ENCODE results near the gene EPHA7.
A peak's percentile ranks its signal among the peaks of the same experiment; 100 is the strongest.

Gene EPHA7

GRCh38 chr6:93407186-93407585, 12.2 kb downstream of the EPHA7 start:
- POLR2A ChIA-PET, result interaction anchor here (6.2 kb wide), 1 partner anchor 11 kb away, joined by 52 read pairs; the partner anchor contains the start of gene EPHA7
- TF ChIP-seq ZBTB7A (tag by site-specific recombination; IDR thresholded peaks at IDR 0.05; ENCODE audit: low read depth), result no peak
- TF ChIP-seq ZNF76 (tag by site-specific recombination; IDR thresholded peaks at IDR 0.05; ENCODE audit: borderline replicate concordance, low read depth), result no peak
- no peak for TF ChIP-seq ZBTB10 (tag by site-specific recombination; IDR thresholded peaks at IDR 0.05)
- TF ChIP-seq PRDM1 (tag by site-specific recombination; IDR thresholded peaks at IDR 0.05), result peak; percentile 73
- TF ChIP-seq ZBTB20 (tag by site-specific recombination; IDR thresholded peaks at IDR 0.05), result no peak
- TF ChIP-seq PRDM6 (tag by site-specific recombination; IDR thresholded peaks at IDR 0.05), result peak; percentile 98
- TF ChIP-seq ZEB2 (tag by site-specific recombination; IDR thresholded peaks at IDR 0.05), result peak; percentile 40; the same call in 1 of the 2 replicates
- no peak for TF ChIP-seq ZNF514 (tag by site-specific recombination; IDR thresholded peaks at IDR 0.05)
- TF ChIP-seq ZNF335 (tag by site-specific recombination; conservative IDR thresholded peaks at IDR 0.05), result 0 out of 2 replicates have a peak, but pooled peaks have one; percentile 18
- no peak for TF ChIP-seq ZNF660 (tag by site-specific recombination; IDR thresholded peaks at IDR 0.05)
- TF ChIP-seq OSR2 (tag by site-specific recombination; IDR thresholded peaks at IDR 0.05), result peak; percentile 35; the same call in 1 of the 2 replicates
- TF ChIP-seq ZNF571 (tag by site-specific recombination; IDR thresholded peaks at IDR 0.05), result no peak
- no peak for TF ChIP-seq ZNF560 (tag by site-specific recombination; IDR thresholded peaks at IDR 0.05; ENCODE audit: borderline replicate concordance)
- TF ChIP-seq ZBTB17 (tag by site-specific recombination; IDR thresholded peaks at IDR 0.05), result peak; percentile 79
- TF ChIP-seq ZBTB44 (tag by site-specific recombination; IDR thresholded peaks at IDR 0.05), result peak; percentile 96
- TF ChIP-seq ELK4 (IDR thresholded peaks at IDR 0.05; ENCODE audit: borderline replicate concordance, low read depth, low read length), result no peak
- 0 out of 2 replicates have a peak, but pooled peaks have one; percentile 29 for TF ChIP-seq ZNF184 (tag by site-specific recombination; IDR thresholded peaks at IDR 0.05)
- no peak for TF ChIP-seq ZNF433 (tag by site-specific recombination; IDR thresholded peaks at IDR 0.05; ENCODE audit: low read depth)
- no peak for TF ChIP-seq ZNF2 (tag by site-specific recombination; IDR thresholded peaks at IDR 0.05)
- TF ChIP-seq TRIM28 (IDR thresholded peaks at IDR 0.05; ENCODE audit: borderline replicate concordance, low read length), result 0 out of 2 replicates have a peak, but pooled peaks have one; percentile 62
- peak; percentile 65; the same call in 1 of the 2 replicates for TF ChIP-seq ZBTB48 (tag by site-specific recombination; IDR thresholded peaks at IDR 0.05)
- no peak for TF ChIP-seq SCRT2 (tag by site-specific recombination; IDR thresholded peaks at IDR 0.05)
- peak; percentile 15; the same call in 1 of the 2 replicates for TF ChIP-seq INSM2 (tag by site-specific recombination; IDR thresholded peaks at IDR 0.05)
- TF ChIP-seq FEZF1 (tag by site-specific recombination; IDR thresholded peaks at IDR 0.05), result peak; percentile 65
- TF ChIP-seq AEBP2 (tag by site-specific recombination; IDR thresholded peaks at IDR 0.05; ENCODE audit: borderline replicate concordance), result no peak
- no peak for TF ChIP-seq ZNF354C (tag by site-specific recombination; IDR thresholded peaks at IDR 0.05; ENCODE audit: borderline replicate concordance, low read depth)
- TF ChIP-seq SP7 (tag by site-specific recombination; IDR thresholded peaks at IDR 0.05), result 0 out of 2 replicates have a peak, but pooled peaks have one; percentile 19
- peak; percentile 68 for TF ChIP-seq ZNF366 (tag by site-specific recombination; conservative IDR thresholded peaks at IDR 0.05)
- peak; percentile 83 for TF ChIP-seq IKZF3 (tag by site-specific recombination; IDR thresholded peaks at IDR 0.05)

More at GRCh38 chr6:93407186-93407585, 12.2 kb downstream of the EPHA7 start:
- Histone ChIP-seq H3K9me3 (ENCODE audit: control insufficient read depth, insufficient read depth, low read depth, low read length) (no peaks in the 10 kb centered on the region), H3K4me3 (ENCODE audit: low read depth, low read length) (no peak overlapping the region), H3K4me1 (ENCODE audit: control insufficient read depth, insufficient read depth, low read length) (peaks cover 11% of the 10 kb centered on the region), H3K27ac (ENCODE audit: extremely low read depth, low read depth, low read length) (no peak overlapping the region), H3K36me3 (ENCODE audit: control insufficient read depth in 2 of 2, insufficient read depth in 1 of 2, low read length in 2 of 2) (peaks cover 0 to 21% of the 10 kb centered on the region in 2 experiments)
- CTCF ChIA-PET, result interaction anchor here (1.5 kb wide), 1 partner anchor 17 kb away, joined by 3 read pairs; no protein-coding TSS in a partner anchor
